HG03521 (cell line): ENCODE measurements around the gene SORCS2.

Experiments
- ATAC-seq: cut with Tn5 transposase; IDR thresholded peaks from one replicate; pipeline ENCODE4 v1.9.1; 2021; ENCODE audit warnings: mild to moderate bottlenecking, moderate library complexity; ENCODE audit not compliant: unreplicated experiment

Gene SORCS2

DNA sequence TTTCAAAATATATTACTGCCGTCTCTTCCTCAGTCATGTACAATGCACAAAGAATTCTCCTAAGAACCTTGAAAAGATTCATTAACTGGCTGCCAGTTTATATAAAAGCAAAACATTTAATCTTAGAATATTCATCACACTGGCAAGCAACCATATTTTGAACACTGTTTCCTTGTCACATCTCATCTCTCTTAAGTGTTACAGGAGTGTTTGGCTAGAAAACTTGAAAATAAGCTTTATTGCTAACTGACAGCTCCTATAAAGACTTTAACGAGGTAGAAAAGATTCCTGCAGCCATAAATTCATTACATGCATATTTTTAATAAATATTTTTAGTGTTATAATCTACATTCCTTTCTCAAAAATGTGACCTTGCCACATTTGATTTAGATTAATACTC lies 597.7 kb downstream of the SORCS2 start:
- ATAC-seq: no peak

- ATAC-seq: no peak
These were observed 598.7 kb downstream of the SORCS2 start for GRCh38 chr4:7790999-7791398.
